Panc1 (cell line): ENCODE results near the gene ALLC. TPM values are rescaled to one million over a fixed set of nuclear protein-coding genes. Genes with fewer than 3 reads are reported as not detected.

Source experiments
- ATAC-seq: fragments of 200-7000 bp; cut with Tn5 transposase; 2 replicates; pipeline ENCODE4 v1.9.1; 2020; ENCODE audit warnings: mild to moderate bottlenecking, moderate library complexity
- BruUV-seq: library from RNA; stranded (reverse); fragments of 400-500 nt; replicated peaks from 2 replicates; lab custom pipeline; 2021; lab: Mats Ljungman, UMichigan
- CTCF ChIA-PET: fragments of 300-600 bp; sonication (Branson Sonifier 250); formaldehyde crosslinking; loops from one replicate; lab custom pipeline; 2022; ENCODE audit warnings: antibody characterized with exemption; lab: Charles Lee
- POLR2A ChIA-PET: fragments of 300-600 bp; sonication (Branson Sonifier 250); formaldehyde crosslinking; loops from one replicate; lab custom pipeline; 2022; ENCODE audit warnings: antibody characterized with exemption; lab: Charles Lee
- DNase-seq: peaks from one replicate; pipeline ENCODE4 v3.0.0-alpha.2; 2010; ENCODE audit warnings: low read depth, low spot score
- H3K27ac ChIP-seq: 2 replicates; pipeline ENCODE4 v1.5.1; 2011; ENCODE audit warnings: mild to moderate bottlenecking, low read length, inconsistent platforms
- H3K27me3 ChIP-seq: fragments of 200-500 bp; sonication (Bioruptor generic); 2 replicates; pipeline ENCODE4 v1.6.0; 2014; ENCODE audit warnings: low read length, inconsistent platforms; ENCODE audit not compliant: control insufficient read depth, insufficient read depth
- H3K36me3 ChIP-seq: fragments of 200-500 bp; sonication (Bioruptor generic); 2 replicates; pipeline ENCODE4 v1.5.1; 2014; ENCODE audit warnings: inconsistent platforms, mild to moderate bottlenecking, low read length, moderate library complexity; ENCODE audit not compliant: control insufficient read depth, insufficient read depth
- H3K4me1 ChIP-seq: 2 replicates; pipeline ENCODE4 v1.5.1; 2011; ENCODE audit warnings: inconsistent platforms, mild to moderate bottlenecking, low read length, moderate library complexity; ENCODE audit not compliant: control insufficient read depth, insufficient read depth
- H3K4me3 ChIP-seq, 2 experiments: 2 replicates each; pipeline ENCODE4 v1.5.1; 2011 to 2012; ENCODE audit warnings: low read depth in 2 of 2, low read length in 2 of 2, mild to moderate bottlenecking in 2 of 2, inconsistent platforms in 1 of 2, moderate library complexity in 1 of 2
- H3K9me3 ChIP-seq: fragments of 200-500 bp; sonication (Bioruptor generic); 2 replicates; pipeline ENCODE4 v1.5.1; 2014; ENCODE audit warnings: low read depth, mild to moderate bottlenecking, inconsistent platforms, low read length, moderate library complexity; ENCODE audit not compliant: control insufficient read depth, insufficient read depth
- POLR2AphosphoS5 ChIP-seq: IDR thresholded peaks from 2 replicates; pipeline ENCODE4 v1.6.1; 2012; ENCODE audit warnings: mild to moderate bottlenecking, low read depth, low read length, moderate library complexity
- REST ChIP-seq, 2 experiments: IDR thresholded peaks; 2 replicates each; pipeline ENCODE4 v1.6.1; 2011 to 2012; ENCODE audit warnings: low read depth in 2 of 2, control low read depth in 1 of 2, low read length in 1 of 2, mild to moderate bottlenecking in 1 of 2, moderate library complexity in 1 of 2; ENCODE audit not compliant: insufficient read depth in 1 of 2
- SIN3A ChIP-seq: IDR thresholded peaks from 2 replicates; pipeline ENCODE4 v1.6.1; 2012; ENCODE audit warnings: low read depth, mild to moderate bottlenecking, low read length, moderate library complexity, borderline replicate concordance; ENCODE audit not compliant: insufficient read depth
- TCF7L2 ChIP-seq: IDR thresholded peaks from 2 replicates; pipeline ENCODE4 v1.6.1; 2011; ENCODE audit warnings: mild to moderate bottlenecking, low read depth, low read length, inconsistent platforms
- in situ Hi-C: cut with HindIII; loops from 2 replicates; pipeline ENCODE4 v1.10.0; 2016; ENCODE audit warnings: low sequenced_read_pairs, low pct_unique_long_range_greater_than_20kb
- intact Hi-C: fragments of 100-400 bp; cut with micrococcal nuclease; formaldehyde crosslinking; loops from one replicate; pipeline ENCODE4 v1.10.0; 2022; ENCODE audit not compliant: unreplicated experiment
- total RNA-seq: library from RNA; stranded (reverse); gene quantifications from one replicate; pipeline ENCODE4 v1.2.1, GENCODE V29; 2021; ENCODE audit not compliant: unreplicated experiment
- TF ChIP-seq, protein P1 (sequence below): fragments of 450-650 bp; IDR thresholded peaks from 2 replicates; pipeline ENCODE4 v1.5.1; 2017; ENCODE audit warnings: mild to moderate bottlenecking

The ALLC gene
- total RNA-seq, 1 experiment from 2014 or later = not detected

DNA sequence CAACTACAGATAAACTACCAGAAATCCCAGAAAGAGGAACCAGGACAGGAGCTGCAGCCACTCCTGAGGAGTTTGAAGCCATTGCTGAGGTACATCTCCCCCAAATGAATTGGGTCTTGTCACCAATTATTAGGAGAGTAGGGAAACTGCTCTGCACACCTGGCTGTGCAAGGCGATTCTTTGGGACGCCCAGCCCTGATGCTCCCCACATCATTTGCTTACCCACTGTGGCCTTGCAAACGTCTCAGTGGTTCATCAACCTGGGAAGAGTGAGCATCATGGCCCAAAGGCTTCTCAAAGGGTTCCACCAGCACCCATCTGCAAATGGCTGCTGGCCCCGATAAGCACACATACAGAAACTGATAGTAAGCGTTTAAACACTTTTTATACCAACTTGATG lies 23.6 kb downstream of the ALLC start:
- CTCF ChIA-PET = no interaction called here
- Histone ChIP-seq H3K27me3 (no peaks in the 10 kb centered on the region), H3K9me3 (no peaks in the 10 kb centered on the region), H3K4me3 (no peak overlapping the region), H3K4me1 (no peaks in the 10 kb centered on the region), H3K27ac (no peak overlapping the region), H3K36me3 (no peaks in the 10 kb centered on the region)
- DNase-seq (no peak), ATAC-seq (no peak)
- intact Hi-C loops = no loop called here
- TF ChIP-seq REST (IDR thresholded peaks at IDR 0.05; ENCODE audit: insufficient read depth in 1 of 2, low read depth in 2 of 2, low read length in 1 of 2) (no peak), TCF7L2 (no peak), SIN3A (no peak), POLR2AphosphoS5 (no peak)
- TF ChIP-seq, protein P1, sequence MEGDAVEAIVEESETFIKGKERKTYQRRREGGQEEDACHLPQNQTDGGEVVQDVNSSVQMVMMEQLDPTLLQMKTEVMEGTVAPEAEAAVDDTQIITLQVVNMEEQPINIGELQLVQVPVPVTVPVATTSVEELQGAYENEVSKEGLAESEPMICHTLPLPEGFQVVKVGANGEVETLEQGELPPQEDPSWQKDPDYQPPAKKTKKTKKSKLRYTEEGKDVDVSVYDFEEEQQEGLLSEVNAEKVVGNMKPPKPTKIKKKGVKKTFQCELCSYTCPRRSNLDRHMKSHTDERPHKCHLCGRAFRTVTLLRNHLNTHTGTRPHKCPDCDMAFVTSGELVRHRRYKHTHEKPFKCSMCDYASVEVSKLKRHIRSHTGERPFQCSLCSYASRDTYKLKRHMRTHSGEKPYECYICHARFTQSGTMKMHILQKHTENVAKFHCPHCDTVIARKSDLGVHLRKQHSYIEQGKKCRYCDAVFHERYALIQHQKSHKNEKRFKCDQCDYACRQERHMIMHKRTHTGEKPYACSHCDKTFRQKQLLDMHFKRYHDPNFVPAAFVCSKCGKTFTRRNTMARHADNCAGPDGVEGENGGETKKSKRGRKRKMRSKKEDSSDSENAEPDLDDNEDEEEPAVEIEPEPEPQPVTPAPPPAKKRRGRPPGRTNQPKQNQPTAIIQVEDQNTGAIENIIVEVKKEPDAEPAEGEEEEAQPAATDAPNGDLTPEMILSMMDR = no peak
- POLR2A ChIA-PET = no interaction called here
- BruUV-seq = no TSS peak
- in situ Hi-C loops = no loop called here

DNA sequence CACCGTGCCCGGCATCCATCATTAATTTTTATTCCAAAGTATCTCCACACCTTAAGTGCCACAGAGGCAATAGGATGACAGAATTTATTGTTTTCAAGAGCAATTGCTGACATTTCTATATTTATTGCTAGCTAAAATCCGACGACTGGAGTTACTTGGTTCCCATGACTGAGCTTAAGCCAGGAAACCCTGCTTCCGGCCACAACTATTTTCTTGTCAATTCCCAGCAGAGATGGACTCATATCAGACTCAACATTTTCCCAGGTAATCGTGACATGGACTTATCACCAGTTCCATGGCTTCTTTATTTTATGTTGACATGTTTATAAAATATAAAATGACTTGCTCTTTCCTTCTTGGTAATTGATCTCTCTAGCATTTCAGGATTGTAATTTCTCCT lies 24.8 kb downstream of the ALLC start:
- in situ Hi-C loops = no loop called here
- CTCF ChIA-PET = no interaction called here
- H3K9me3 ChIP-seq = no peaks in the 10 kb centered on the region
- DNase-seq = no peak
- no peaks in the 10 kb centered on the region for H3K4me1 ChIP-seq
- H3K36me3 ChIP-seq = no peaks in the 10 kb centered on the region
- H3K27me3 ChIP-seq = no peaks in the 10 kb centered on the region
- intact Hi-C loops = no loop called here
- no peak overlapping the region for H3K27ac ChIP-seq
- no peak for TF ChIP-seq POLR2AphosphoS5
- TF ChIP-seq, protein P1 = no peak
- TF ChIP-seq SIN3A = no peak
- TF ChIP-seq REST (IDR thresholded peaks at IDR 0.05; ENCODE audit: insufficient read depth in 1 of 2, low read depth in 2 of 2, low read length in 1 of 2) = no peak
- no peak for TF ChIP-seq TCF7L2
- no peak overlapping the region for H3K4me3 ChIP-seq
- no peak for ATAC-seq
- POLR2A ChIA-PET = no interaction called here
- no TSS peak for BruUV-seq
